ENCODE data around the gene HRH1. TPM values are rescaled to one million over a fixed set of nuclear protein-coding genes. Genes with fewer than 3 reads are reported as not detected.

The HRH1 gene
- total and polyA plus RNA-seq, 2 donors (not counting 3 experiments of a cell fraction or from before 2014, with no cell fraction given) = 16.2 to 21.2 TPM

DNA sequence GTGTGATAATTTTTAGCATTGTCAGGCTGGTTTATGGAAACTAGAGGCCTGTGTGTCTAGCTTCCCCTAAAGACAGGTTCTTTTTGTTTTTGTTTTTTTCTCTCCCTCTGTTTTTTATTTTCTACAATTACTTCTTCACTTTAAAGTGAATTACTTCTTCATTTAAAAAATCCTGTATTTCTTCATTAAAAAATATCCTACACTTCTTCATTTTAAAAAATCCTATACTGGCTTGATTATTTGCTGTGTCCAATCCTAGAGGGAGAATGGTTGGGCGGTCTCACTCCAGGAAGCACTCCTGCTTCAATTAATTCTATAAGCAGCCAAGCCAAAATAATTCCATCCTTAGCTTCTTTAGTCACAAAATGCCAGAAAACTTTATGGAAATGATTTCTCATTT lies 129.7 kb downstream of the HRH1 start:
- no peaks in the 10 kb centered on the region for H3K27me3 ChIP-seq (ENCODE audit: control insufficient read depth in 2 of 2, insufficient read depth in 2 of 2, low read length in 2 of 2)
- CTCF ChIA-PET = interaction anchor here (1.3 to 1.8 kb wide), 2 partner anchors 12 to 129 kb away, joined by 3 to 5 read pairs; partner anchors contain the start of gene ATG7
- H3K79me2 ChIP-seq (ENCODE audit: control insufficient read depth, insufficient read depth, low read length) = peaks cover 26% of the 10 kb centered on the region
- POLR2A ChIA-PET = no interaction called here
- no peak for DNase-seq (ENCODE audit: low read depth, low spot score)
- no peak overlapping the region for H3K27ac ChIP-seq (ENCODE audit: insufficient read depth, low read depth, low read length)
- H3K9me1 ChIP-seq (replicated peaks; ENCODE audit: control insufficient read depth, extremely low read depth, insufficient read depth, low read length) = no peaks in the 10 kb centered on the region
- TF ChIP-seq, protein P1, sequence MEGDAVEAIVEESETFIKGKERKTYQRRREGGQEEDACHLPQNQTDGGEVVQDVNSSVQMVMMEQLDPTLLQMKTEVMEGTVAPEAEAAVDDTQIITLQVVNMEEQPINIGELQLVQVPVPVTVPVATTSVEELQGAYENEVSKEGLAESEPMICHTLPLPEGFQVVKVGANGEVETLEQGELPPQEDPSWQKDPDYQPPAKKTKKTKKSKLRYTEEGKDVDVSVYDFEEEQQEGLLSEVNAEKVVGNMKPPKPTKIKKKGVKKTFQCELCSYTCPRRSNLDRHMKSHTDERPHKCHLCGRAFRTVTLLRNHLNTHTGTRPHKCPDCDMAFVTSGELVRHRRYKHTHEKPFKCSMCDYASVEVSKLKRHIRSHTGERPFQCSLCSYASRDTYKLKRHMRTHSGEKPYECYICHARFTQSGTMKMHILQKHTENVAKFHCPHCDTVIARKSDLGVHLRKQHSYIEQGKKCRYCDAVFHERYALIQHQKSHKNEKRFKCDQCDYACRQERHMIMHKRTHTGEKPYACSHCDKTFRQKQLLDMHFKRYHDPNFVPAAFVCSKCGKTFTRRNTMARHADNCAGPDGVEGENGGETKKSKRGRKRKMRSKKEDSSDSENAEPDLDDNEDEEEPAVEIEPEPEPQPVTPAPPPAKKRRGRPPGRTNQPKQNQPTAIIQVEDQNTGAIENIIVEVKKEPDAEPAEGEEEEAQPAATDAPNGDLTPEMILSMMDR (IDR thresholded peaks at IDR 0.05; ENCODE audit: extremely low read depth in 1 of 2, insufficient read depth in 1 of 2, low read depth in 1 of 2, low read length in 2 of 2) = no peak
- TF ChIP-seq POLR2A (IDR thresholded peaks at IDR 0.05; ENCODE audit: low read depth, low read length) (no peak), GATA2 (IDR thresholded peaks at IDR 0.05; ENCODE audit: insufficient read depth, insufficient read length, low read depth, low read length) (no peak), FOS (IDR thresholded peaks at IDR 0.05; ENCODE audit: borderline replicate concordance, insufficient read depth, low read length) (no peak), JUN (IDR thresholded peaks at IDR 0.05; ENCODE audit: borderline replicate concordance, insufficient read depth, insufficient read length, low read depth) (no peak), EZH2 (IDR thresholded peaks at IDR 0.05; ENCODE audit: borderline replicate concordance, low read depth, low read length, severe bottlenecking) (no peak), MYC (IDR thresholded peaks at IDR 0.05; ENCODE audit: low read depth, low read length) (no peak), POLR2AphosphoS5 (IDR thresholded peaks at IDR 0.05; ENCODE audit: insufficient read depth, low read depth, low read length) (no peak)
- TF ChIP-seq, protein P2, sequence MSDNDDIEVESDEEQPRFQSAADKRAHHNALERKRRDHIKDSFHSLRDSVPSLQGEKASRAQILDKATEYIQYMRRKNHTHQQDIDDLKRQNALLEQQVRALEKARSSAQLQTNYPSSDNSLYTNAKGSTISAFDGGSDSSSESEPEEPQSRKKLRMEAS (IDR thresholded peaks at IDR 0.05; ENCODE audit: insufficient read depth, insufficient read length) = no peak
- intact Hi-C loops (cut with micrococcal nuclease) = no loop called here
- no peak overlapping the region for H2AFZ ChIP-seq (ENCODE audit: low read depth, low read length)
- no peaks in the 10 kb centered on the region for H4K20me1 ChIP-seq (replicated peaks; ENCODE audit: control insufficient read depth, extremely low read depth, insufficient read depth, low read length)
- H3K9ac ChIP-seq (replicated peaks; ENCODE audit: extremely low read depth, insufficient read depth, low read length) = no peak overlapping the region
- H3K4me1 ChIP-seq (ENCODE audit: control insufficient read depth, extremely low read depth, insufficient read depth, low read length) = peaks cover 25% of the 10 kb centered on the region
- no TSS peak for BruUV-seq (replicated peaks)
- H3K4me2 ChIP-seq (ENCODE audit: insufficient read depth, low read length) = no peak overlapping the region
- H3K4me3 ChIP-seq (replicated peaks in 1 of 3; ENCODE audit: insufficient read depth in 1 of 3, low read depth in 1 of 3, low read length in 3 of 3) = no peak overlapping the region
- H3K9me3 ChIP-seq (replicated peaks; ENCODE audit: control insufficient read depth, insufficient read depth, low read length) = no peaks in the 10 kb centered on the region
- FAIRE-seq = no peak
- dilution Hi-C loops (cut with MboI; ENCODE audit: extremely low pct_ligation_motif_present, low sequenced_read_pairs) = no loop called here
- peaks cover 0 to 7% of the 10 kb centered on the region in 2 experiments for H3K36me3 ChIP-seq (ENCODE audit: control insufficient read depth in 2 of 2, extremely low read depth in 1 of 2, insufficient read depth in 2 of 2, low read length in 2 of 2)
